Measurements from ENCODE around the gene SPOCK3.

DNA sequence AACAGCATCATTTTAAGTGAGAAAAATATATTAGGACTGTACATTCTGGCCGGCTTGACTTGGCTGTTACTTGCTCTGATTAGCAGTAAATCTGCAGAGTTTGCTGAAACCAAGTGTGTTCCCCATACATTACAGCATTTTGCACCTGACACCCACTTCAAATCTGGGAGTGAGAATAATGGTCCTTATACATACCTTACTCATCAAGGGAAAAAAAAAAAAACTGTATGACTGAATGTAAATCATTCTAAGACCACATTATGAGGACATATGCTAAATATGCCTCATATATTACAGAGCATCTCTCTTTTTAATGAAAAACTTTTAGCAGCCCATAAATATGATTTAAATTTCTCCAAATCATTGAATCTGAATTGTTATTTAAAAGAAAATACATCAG lies 406.7 kb downstream of the SPOCK3 start:
- TF ChIP-seq, protein P1, sequence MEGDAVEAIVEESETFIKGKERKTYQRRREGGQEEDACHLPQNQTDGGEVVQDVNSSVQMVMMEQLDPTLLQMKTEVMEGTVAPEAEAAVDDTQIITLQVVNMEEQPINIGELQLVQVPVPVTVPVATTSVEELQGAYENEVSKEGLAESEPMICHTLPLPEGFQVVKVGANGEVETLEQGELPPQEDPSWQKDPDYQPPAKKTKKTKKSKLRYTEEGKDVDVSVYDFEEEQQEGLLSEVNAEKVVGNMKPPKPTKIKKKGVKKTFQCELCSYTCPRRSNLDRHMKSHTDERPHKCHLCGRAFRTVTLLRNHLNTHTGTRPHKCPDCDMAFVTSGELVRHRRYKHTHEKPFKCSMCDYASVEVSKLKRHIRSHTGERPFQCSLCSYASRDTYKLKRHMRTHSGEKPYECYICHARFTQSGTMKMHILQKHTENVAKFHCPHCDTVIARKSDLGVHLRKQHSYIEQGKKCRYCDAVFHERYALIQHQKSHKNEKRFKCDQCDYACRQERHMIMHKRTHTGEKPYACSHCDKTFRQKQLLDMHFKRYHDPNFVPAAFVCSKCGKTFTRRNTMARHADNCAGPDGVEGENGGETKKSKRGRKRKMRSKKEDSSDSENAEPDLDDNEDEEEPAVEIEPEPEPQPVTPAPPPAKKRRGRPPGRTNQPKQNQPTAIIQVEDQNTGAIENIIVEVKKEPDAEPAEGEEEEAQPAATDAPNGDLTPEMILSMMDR (IDR thresholded peaks at IDR 0.05) = no peak
- no peak for TF ChIP-seq POLR2A (IDR thresholded peaks at IDR 0.05)
- TF ChIP-seq POLR2AphosphoS5 (IDR thresholded peaks at IDR 0.05) = no peak

All from prostate gland (tissue), 2 donors.